Body of pancreas (tissue), 4 donors: ENCODE results near the gene CCR9.

Source experiments
- CTCF ChIP-seq, 7 experiments: fragments of 450-650 bp in 4 of 7; fragments of 200-600 bp in 3 of 7; sonication (generic) in 3 of 7; IDR thresholded peaks; one replicate each; pipeline ENCODE4 v1.5.1; 2016 to 2019; ENCODE audit warnings: antibody characterized with exemption in 7 of 7
- POLR2A ChIP-seq, 3 donors: fragments of 450-650 bp; IDR thresholded peaks; one replicate each; pipeline ENCODE4 v1.6.1; 2016; ENCODE audit warnings: antibody characterized with exemption in 3 of 3, mild to moderate bottlenecking in 2 of 3

GRCh38 chr3:45939341-45939771 is 53.0 kb downstream of the CCR9 start:
- TF ChIP-seq CTCF (IDR thresholded peaks at IDR 0.05) (no peak), POLR2A (IDR thresholded peaks at IDR 0.05) (no peak)
